DND-41 (cell line): ENCODE measurements around the gene NADK2.

ENCODE experiments used
- ATAC-seq: fragments of 200-7000 bp; cut with Tn5 transposase; 3 replicates; pipeline ENCODE4 v1.9.1; 2021; ENCODE audit warnings: low read depth; ENCODE audit not compliant: insufficient read depth
- DNase-seq: peaks from one replicate; pipeline ENCODE4 v3.0.0-alpha.2; 2020
- H2AFZ ChIP-seq: 2 replicates; pipeline ENCODE4 v1.6.0; 2012; ENCODE audit warnings: low read depth, low read length
- H3K27ac ChIP-seq: 2 replicates; pipeline ENCODE4 v1.5.1; 2012; ENCODE audit warnings: low read length, inconsistent platforms
- H3K27me3 ChIP-seq: fragments of 200-600 bp; sonication (generic); 2 replicates; pipeline ENCODE4 v1.6.0; 2012; ENCODE audit warnings: low read length, mild to moderate bottlenecking, inconsistent platforms; ENCODE audit not compliant: insufficient read depth, poor library complexity
- H3K36me3 ChIP-seq: 2 replicates; pipeline ENCODE4 v1.5.1; 2012; ENCODE audit warnings: low read length, inconsistent platforms; ENCODE audit not compliant: insufficient read depth
- H3K4me1 ChIP-seq: 2 replicates; pipeline ENCODE4 v1.5.1; 2012; ENCODE audit warnings: mild to moderate bottlenecking, low read length; ENCODE audit not compliant: insufficient read depth
- H3K4me2 ChIP-seq: 2 replicates; pipeline ENCODE4 v1.6.0; 2012; ENCODE audit warnings: mild to moderate bottlenecking, moderate library complexity, low read length, inconsistent platforms; ENCODE audit not compliant: insufficient read depth
- H3K4me3 ChIP-seq, 2 experiments: fragments of 200-600 bp in 1 of 2; shearing (Covaris generic) in 1 of 2; 2 replicates each; pipeline ENCODE4 v1.5.1; 2012 to 2016; ENCODE audit warnings: inconsistent platforms in 2 of 2, low read length in 2 of 2, mild to moderate bottlenecking in 2 of 2, low read depth in 1 of 2, moderate library complexity in 1 of 2
- H3K79me2 ChIP-seq: 2 replicates; pipeline ENCODE4 v1.6.0; 2012; ENCODE audit warnings: low read length, inconsistent platforms; ENCODE audit not compliant: insufficient read depth
- H3K9ac ChIP-seq: 2 replicates; pipeline ENCODE4 v1.6.0; 2012; ENCODE audit warnings: low read depth, mild to moderate bottlenecking, inconsistent platforms, low read length, moderate library complexity
- H3K9me3 ChIP-seq: 2 replicates; pipeline ENCODE4 v1.5.1; 2012; ENCODE audit warnings: low read length, moderate library complexity, mild to moderate bottlenecking, inconsistent platforms; ENCODE audit not compliant: insufficient read depth, severe bottlenecking
- H4K20me1 ChIP-seq: 2 replicates; pipeline ENCODE4 v1.6.0; 2012; ENCODE audit warnings: low read length; ENCODE audit not compliant: insufficient read depth
- EZH2 ChIP-seq: IDR thresholded peaks from 3 replicates; pipeline ENCODE4 v1.6.1; 2012; ENCODE audit warnings: borderline replicate concordance, low read depth, mild to moderate bottlenecking, moderate library complexity, low read length, inconsistent platforms; ENCODE audit not compliant: severe bottlenecking
- TF ChIP-seq, protein P1 (sequence below): IDR thresholded peaks from 2 replicates; pipeline ENCODE4 v1.5.1; 2012; ENCODE audit warnings: borderline replicate concordance, low read length, moderate library complexity, mild to moderate bottlenecking; ENCODE audit not compliant: poor library complexity, severe bottlenecking; ENCODE audit errors: extremely low read depth

Gene NADK2

DNA sequence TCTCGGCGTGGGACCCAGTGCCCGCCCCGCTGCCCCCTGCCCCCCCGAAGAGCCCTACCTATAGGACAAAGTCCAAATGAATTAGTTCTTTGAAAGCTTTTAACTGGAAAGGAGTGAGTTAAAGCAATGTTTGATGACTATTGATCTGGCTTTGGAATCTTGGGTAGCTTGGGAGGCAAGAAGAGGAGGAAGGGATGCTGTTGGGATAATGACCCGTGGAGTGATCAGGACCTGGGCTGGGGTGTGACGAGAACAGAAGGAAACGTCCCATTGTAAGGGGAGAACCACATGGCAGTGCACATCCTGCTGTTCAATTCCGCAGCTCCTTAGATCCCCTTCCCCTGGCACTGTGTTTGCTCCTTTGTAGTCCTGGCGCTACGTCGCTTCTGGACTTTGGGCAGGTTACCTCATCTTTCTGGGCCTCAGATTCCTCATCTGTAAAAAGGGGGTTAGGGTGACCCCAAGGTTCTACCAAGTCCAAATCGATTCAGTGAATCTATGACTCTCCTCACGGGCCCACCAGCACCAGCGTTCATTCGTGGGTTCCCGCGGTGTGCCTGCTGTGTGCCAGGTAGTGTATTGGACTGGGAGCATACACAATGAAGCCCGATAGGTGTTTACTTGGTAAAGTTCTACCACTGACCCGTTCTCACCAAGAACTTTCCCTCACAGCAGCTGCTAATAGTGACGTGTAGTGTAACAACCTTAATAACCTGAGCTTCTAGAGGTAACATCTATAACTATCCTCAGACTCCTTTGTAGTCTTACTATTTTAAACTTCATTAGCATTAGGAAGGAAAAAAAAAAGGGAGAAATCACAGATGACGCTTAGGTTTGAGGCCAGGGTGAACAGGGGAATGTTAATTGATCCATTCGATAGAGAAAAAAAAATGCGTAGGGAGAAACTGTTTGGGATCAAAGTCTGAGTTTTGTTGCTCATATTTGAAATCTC is 1.1 kb upstream of the NADK2 start:
- peak overlapping the region; percentile 11 to 85; a peak in 3 of 4 replicates for H3K4me3 ChIP-seq
- DNase-seq (peak; percentile 22), ATAC-seq (no peak)
- H3K9ac ChIP-seq: peak overlapping the region; percentile 97
- peaks cover 3% of the 10 kb centered on the region; the same call in 1 of the 2 replicates for H3K36me3 ChIP-seq
- TF ChIP-seq, protein P1, sequence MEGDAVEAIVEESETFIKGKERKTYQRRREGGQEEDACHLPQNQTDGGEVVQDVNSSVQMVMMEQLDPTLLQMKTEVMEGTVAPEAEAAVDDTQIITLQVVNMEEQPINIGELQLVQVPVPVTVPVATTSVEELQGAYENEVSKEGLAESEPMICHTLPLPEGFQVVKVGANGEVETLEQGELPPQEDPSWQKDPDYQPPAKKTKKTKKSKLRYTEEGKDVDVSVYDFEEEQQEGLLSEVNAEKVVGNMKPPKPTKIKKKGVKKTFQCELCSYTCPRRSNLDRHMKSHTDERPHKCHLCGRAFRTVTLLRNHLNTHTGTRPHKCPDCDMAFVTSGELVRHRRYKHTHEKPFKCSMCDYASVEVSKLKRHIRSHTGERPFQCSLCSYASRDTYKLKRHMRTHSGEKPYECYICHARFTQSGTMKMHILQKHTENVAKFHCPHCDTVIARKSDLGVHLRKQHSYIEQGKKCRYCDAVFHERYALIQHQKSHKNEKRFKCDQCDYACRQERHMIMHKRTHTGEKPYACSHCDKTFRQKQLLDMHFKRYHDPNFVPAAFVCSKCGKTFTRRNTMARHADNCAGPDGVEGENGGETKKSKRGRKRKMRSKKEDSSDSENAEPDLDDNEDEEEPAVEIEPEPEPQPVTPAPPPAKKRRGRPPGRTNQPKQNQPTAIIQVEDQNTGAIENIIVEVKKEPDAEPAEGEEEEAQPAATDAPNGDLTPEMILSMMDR: no peak
- TF ChIP-seq EZH2: no peak
- no peaks in the 10 kb centered on the region for H4K20me1 ChIP-seq
- H3K4me2 ChIP-seq: peak overlapping the region; percentile 91
- no peaks in the 10 kb centered on the region for H3K9me3 ChIP-seq
- H3K27me3 ChIP-seq: no peaks in the 10 kb centered on the region
- H3K4me1 ChIP-seq: peaks cover 36% of the 10 kb centered on the region
- H2AFZ ChIP-seq: peak overlapping the region; percentile 98
- H3K27ac ChIP-seq: peak overlapping the region; percentile 94
- peaks cover 37% of the 10 kb centered on the region for H3K79me2 ChIP-seq

DNA sequence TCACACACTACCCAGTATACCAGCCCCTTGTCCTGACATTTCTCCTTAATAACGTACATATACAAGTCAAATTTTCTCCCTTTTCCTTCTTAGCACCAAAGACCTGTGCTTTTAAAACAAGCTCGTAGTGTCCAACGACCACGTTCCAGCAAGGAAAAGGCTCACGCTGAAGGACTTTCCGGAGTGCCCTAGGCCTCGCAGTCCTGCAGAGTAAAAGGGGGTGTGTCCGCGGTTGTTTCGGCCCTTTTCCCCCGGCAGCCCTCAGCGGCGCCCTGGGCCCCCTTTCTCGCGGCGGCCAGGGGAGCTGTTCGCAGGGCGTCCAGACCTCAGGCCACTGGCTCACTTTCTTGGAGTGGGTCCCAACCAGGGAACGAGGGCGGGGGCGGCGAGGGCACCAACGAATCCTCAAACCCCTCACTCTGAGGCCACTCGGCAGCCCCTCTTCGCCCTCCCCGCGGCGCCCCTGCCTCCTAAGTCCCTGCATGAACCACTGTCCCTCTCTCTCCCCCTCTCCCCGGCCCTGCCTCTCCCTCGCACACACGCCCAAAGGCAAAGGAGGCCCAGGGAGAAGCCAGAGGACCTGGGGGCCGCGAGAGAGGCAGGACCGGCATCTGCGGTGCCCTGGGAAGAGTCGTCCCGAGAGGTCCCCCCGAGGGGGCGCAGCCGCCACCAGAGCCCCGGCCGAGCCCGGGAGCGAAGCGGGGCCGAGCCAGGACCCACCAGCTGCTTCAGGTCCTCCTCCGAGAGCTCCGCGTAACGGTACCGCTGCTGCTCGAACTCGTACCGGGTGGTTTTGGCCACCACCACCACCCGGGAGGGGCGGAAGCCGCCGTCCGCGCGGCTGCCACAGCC is 720 bp downstream of the NADK2 start:
- ATAC-seq: peak; percentile 27
- H3K27ac ChIP-seq: peak overlapping the region; percentile 94
- no peaks in the 10 kb centered on the region for H3K9me3 ChIP-seq
- H3K79me2 ChIP-seq: peaks cover 47% of the 10 kb centered on the region
- peaks cover 3% of the 10 kb centered on the region; the same call in 1 of the 2 replicates for H3K36me3 ChIP-seq
- no peaks in the 10 kb centered on the region for H3K27me3 ChIP-seq
- peak; percentile 56 for DNase-seq
- peak overlapping the region; percentile 98 for H2AFZ ChIP-seq
- peaks cover 36% of the 10 kb centered on the region for H3K4me1 ChIP-seq
- TF ChIP-seq, protein P1: no peak
- TF ChIP-seq EZH2: no peak
- H3K4me2 ChIP-seq: peak overlapping the region; percentile 91
- no peaks in the 10 kb centered on the region for H4K20me1 ChIP-seq
- H3K9ac ChIP-seq: peak overlapping the region; percentile 97
- peak overlapping the region; percentile 63 to 85 for H3K4me3 ChIP-seq

DNA sequence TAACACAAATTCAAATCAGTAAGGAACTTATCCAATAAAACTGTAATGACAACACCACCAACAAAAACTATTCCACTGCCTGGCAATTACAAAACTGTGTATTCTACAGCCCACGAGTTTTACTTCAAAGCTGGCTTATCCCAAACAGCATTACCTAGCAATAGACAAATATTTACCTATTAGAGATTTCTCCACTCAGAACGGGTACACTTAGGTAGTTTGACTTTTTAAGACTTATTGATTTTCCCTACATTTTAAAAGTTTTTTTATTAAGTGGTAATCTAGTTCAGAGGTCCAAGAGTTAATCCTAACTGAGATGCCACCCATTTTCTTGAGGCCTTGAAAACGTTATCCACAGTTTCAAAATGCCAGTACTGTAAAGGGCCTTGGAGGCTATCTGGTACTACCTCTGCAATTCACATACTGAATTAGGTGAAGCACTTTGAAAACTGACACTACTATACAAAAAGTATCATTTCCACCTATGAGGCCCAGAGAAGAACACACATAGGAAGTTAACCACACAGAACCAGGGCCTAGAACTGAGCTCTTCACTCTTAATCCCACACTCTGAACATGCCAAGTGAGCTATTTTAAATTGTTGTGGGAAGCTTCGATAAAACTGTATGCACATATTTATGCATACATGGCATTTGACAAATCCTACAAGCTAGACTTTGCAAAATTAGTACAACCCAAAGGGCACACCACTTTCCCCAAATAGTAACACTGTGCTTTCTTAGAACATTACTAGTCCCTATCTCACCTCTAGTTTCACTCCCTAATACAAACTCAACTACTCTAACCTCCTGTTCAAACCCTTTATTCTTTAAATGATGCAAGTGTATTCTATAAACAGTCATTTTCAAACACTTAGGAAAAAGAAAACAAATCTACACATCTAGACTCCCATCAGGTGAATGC is 2.1 kb downstream of the NADK2 start:
- peaks cover 36% of the 10 kb centered on the region for H3K4me1 ChIP-seq
- H3K79me2 ChIP-seq: peaks cover 53% of the 10 kb centered on the region
- H2AFZ ChIP-seq: no peak overlapping the region
- TF ChIP-seq, protein P1: no peak
- no peak for TF ChIP-seq EZH2
- peak overlapping the region; percentile 97 for H3K9ac ChIP-seq
- no peaks in the 10 kb centered on the region for H3K9me3 ChIP-seq
- no peaks in the 10 kb centered on the region for H3K27me3 ChIP-seq
- H4K20me1 ChIP-seq: no peaks in the 10 kb centered on the region
- H3K4me3 ChIP-seq: peak overlapping the region in 1 of 2 experiments; percentile 85; a peak in 2 of 4 replicates
- H3K4me2 ChIP-seq: peak overlapping the region; percentile 91
- no peak for ATAC-seq
- DNase-seq: no peak
- H3K27ac ChIP-seq: 0 out of 2 replicates have a peak overlapping the region, but pooled peaks have one; percentile 2
- H3K36me3 ChIP-seq: peaks cover 3% of the 10 kb centered on the region; the same call in 1 of the 2 replicates
